ACC112 (cell line): ENCODE measurements around the gene C19orf44.
"Not testable (repeated sequence)": the region's sequence is repeated elsewhere in the genome, so short reads cannot be mapped to it uniquely, and the experiment has no call there.

Experiments used
- H2AFZ ChIP-seq: fragments of 200-600 bp; sonication (generic); one replicate; pipeline ENCODE4 v1.6.0; 2017; ENCODE audit warnings: antibody characterized with exemption, low read length; ENCODE audit not compliant: unreplicated experiment
- H3K27ac ChIP-seq: fragments of 200-600 bp; sonication (generic); 2 replicates; pipeline ENCODE4 v1.5.1; 2014; ENCODE audit warnings: low read depth, mild to moderate bottlenecking, antibody characterized with exemption, low read length, moderate library complexity
- H3K27me3 ChIP-seq: fragments of 200-600 bp; sonication (generic); 2 replicates; pipeline ENCODE4 v1.6.1; 2014; ENCODE audit warnings: mild to moderate bottlenecking, antibody characterized with exemption, low read length, moderate library complexity, mixed read lengths; ENCODE audit not compliant: insufficient read depth
- H3K36me3 ChIP-seq: fragments of 200-600 bp; sonication (generic); 2 replicates; pipeline ENCODE4 v1.6.1; 2016; ENCODE audit warnings: mild to moderate bottlenecking, antibody characterized with exemption, low read length, moderate library complexity, mixed read lengths; ENCODE audit not compliant: insufficient read depth
- H3K4me1 ChIP-seq: fragments of 200-600 bp; sonication (generic); one replicate; pipeline ENCODE4 v1.6.1; 2016; ENCODE audit warnings: low read length, mixed read lengths; ENCODE audit not compliant: insufficient read depth, unreplicated experiment, control insufficient read depth
- H3K4me3 ChIP-seq: fragments of 200-600 bp; sonication (generic); 2 replicates; pipeline ENCODE4 v1.5.1; 2014; ENCODE audit warnings: mild to moderate bottlenecking, low read depth, low read length
- H3K79me2 ChIP-seq: fragments of 200-600 bp; sonication (generic); one replicate; pipeline ENCODE4 v1.6.0; 2016; ENCODE audit warnings: low read length; ENCODE audit not compliant: control insufficient read depth, unreplicated experiment, insufficient read depth

Gene C19orf44

GRCh38 chr19:16470541-16470910, 25.7 kb upstream of the C19orf44 start:
- Histone ChIP-seq H3K36me3 (no peaks in the 10 kb centered on the region), H3K27me3 (no peaks in the 10 kb centered on the region), H3K79me2 (peaks cover 54% of the 10 kb centered on the region), H3K27ac (peak overlapping the region; percentile 8; the same call in 1 of the 2 replicates), H2AFZ (no peak overlapping the region), H3K4me1 (no peaks in the 10 kb centered on the region), H3K4me3 (peak overlapping the region; percentile 86)

- Histone ChIP-seq H2AFZ (no peak overlapping the region), H3K4me1 (no peaks in the 10 kb centered on the region), H3K27ac (no peak overlapping the region; the same call in 1 of the 2 replicates), H3K4me3 (peak overlapping the region; percentile 86), H3K27me3 (no peaks in the 10 kb centered on the region), H3K36me3 (no peaks in the 10 kb centered on the region), H3K79me2 (peaks cover 50% of the 10 kb centered on the region)
These were observed 25.0 kb upstream of the C19orf44 start for GRCh38 chr19:16470911-16471811.

GRCh38 chr19:16472559-16472899, 23.7 kb upstream of the C19orf44 start:
- H3K4me3 ChIP-seq: peak overlapping the region; percentile 85
- H3K27ac ChIP-seq: peak overlapping the region; percentile 52; the same call in 1 of the 2 replicates
- H3K36me3 ChIP-seq, H3K27me3 ChIP-seq, H3K4me1 ChIP-seq: not testable (repeated sequence)
- H2AFZ ChIP-seq: peak overlapping the region; percentile 60
- H3K79me2 ChIP-seq: peaks cover 39% of the 10 kb centered on the region

GRCh38 chr19:16472992-16473391, 23.2 kb upstream of the C19orf44 start:
- peaks cover 34% of the 10 kb centered on the region for H3K79me2 ChIP-seq
- H3K36me3 ChIP-seq: no peaks in the 10 kb centered on the region
- H3K27me3 ChIP-seq: no peaks in the 10 kb centered on the region
- H2AFZ ChIP-seq: no peak overlapping the region
- H3K27ac ChIP-seq: no peak overlapping the region
- H3K4me3 ChIP-seq: no peak overlapping the region
- H3K4me1 ChIP-seq: no peaks in the 10 kb centered on the region

DNA sequence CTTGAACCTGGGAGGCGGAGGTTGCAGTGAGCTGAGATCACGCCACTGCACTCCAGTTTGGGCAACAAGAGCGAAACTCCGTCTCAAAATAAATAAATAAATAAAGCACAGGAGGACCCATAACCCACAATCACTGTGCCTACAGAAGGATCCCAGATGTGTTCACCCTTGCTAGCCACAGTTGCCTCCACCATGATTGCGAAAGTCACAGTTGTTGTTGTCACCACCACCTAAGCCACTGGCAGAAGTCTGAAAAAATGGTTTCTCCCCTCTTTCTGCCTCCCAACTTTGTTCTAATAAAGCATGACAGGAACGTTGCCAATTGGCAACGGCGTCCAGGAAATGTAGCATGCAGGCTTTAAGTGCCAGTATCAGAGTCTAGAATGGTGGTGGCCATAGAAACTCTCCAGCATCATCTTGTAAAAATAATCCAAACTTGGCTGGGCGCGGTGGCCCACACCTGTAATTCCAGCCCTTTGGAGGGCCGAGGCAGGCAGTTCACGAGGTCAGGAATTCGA, 22.3 kb upstream of the C19orf44 start:
- Histone ChIP-seq H3K27me3 (no peaks in the 10 kb centered on the region), H3K36me3 (no peaks in the 10 kb centered on the region), H3K79me2 (peaks cover 25% of the 10 kb centered on the region), H3K4me1 (no peaks in the 10 kb centered on the region), H3K27ac (no peak overlapping the region), H2AFZ (no peak overlapping the region), H3K4me3 (no peak overlapping the region)

- H3K27me3 ChIP-seq: no peaks in the 10 kb centered on the region
- H3K36me3 ChIP-seq: no peaks in the 10 kb centered on the region
- peaks cover 2% of the 10 kb centered on the region for H3K79me2 ChIP-seq
- no peak overlapping the region for H3K27ac ChIP-seq
- H3K4me3 ChIP-seq: no peak overlapping the region
- H2AFZ ChIP-seq: no peak overlapping the region
- H3K4me1 ChIP-seq: no peaks in the 10 kb centered on the region
These were observed 19.8 kb upstream of the C19orf44 start for GRCh38 chr19:16476401-16476800.

- Histone ChIP-seq H3K4me1 (no peaks in the 10 kb centered on the region), H3K27me3 (no peaks in the 10 kb centered on the region), H3K36me3 (no peaks in the 10 kb centered on the region), H3K27ac (no peak overlapping the region), H2AFZ (no peak overlapping the region), H3K4me3 (no peak overlapping the region), H3K79me2 (no peaks in the 10 kb centered on the region)
These were observed 18.9 kb upstream of the C19orf44 start for GRCh38 chr19:16477311-16477710.

GRCh38 chr19:16482745-16483144, 13.4 kb upstream of the C19orf44 start:
- Histone ChIP-seq H3K27me3 (no peaks in the 10 kb centered on the region), H3K36me3 (no peaks in the 10 kb centered on the region), H3K27ac (no peak overlapping the region), H2AFZ (no peak overlapping the region), H3K79me2 (no peaks in the 10 kb centered on the region), H3K4me3 (no peak overlapping the region), H3K4me1 (no peaks in the 10 kb centered on the region)

- H3K4me3 ChIP-seq, H2AFZ ChIP-seq, H3K36me3 ChIP-seq, H3K79me2 ChIP-seq, H3K27ac ChIP-seq, H3K27me3 ChIP-seq, H3K4me1 ChIP-seq: not testable (repeated sequence)
These were observed 9.7 kb upstream of the C19orf44 start for GRCh38 chr19:16486476-16486875.

GRCh38 chr19:16496613-16496983, 404 bp downstream of the C19orf44 start:
- peak overlapping the region; percentile 73 for H2AFZ ChIP-seq
- H3K27ac ChIP-seq: peak overlapping the region; percentile 61
- H3K27me3 ChIP-seq: no peaks in the 10 kb centered on the region
- no peaks in the 10 kb centered on the region for H3K36me3 ChIP-seq
- H3K79me2 ChIP-seq: peaks cover 10% of the 10 kb centered on the region
- H3K4me1 ChIP-seq: peaks cover 4% of the 10 kb centered on the region
- peak overlapping the region; percentile 78 for H3K4me3 ChIP-seq

GRCh38 chr19:16497042-16497441, 848 bp downstream of the C19orf44 start:
- peak overlapping the region; percentile 73 for H2AFZ ChIP-seq
- peak overlapping the region; percentile 78 for H3K4me3 ChIP-seq
- peaks cover 10% of the 10 kb centered on the region for H3K79me2 ChIP-seq
- H3K27me3 ChIP-seq: no peaks in the 10 kb centered on the region
- H3K36me3 ChIP-seq: no peaks in the 10 kb centered on the region
- H3K27ac ChIP-seq: peak overlapping the region; percentile 61; the same call in 1 of the 2 replicates
- H3K4me1 ChIP-seq: peaks cover 4% of the 10 kb centered on the region
